GM21360 (cell line): ENCODE data around the gene ARHGAP4.

Experiments used
- ATAC-seq: cut with Tn5 transposase; IDR thresholded peaks from one replicate; pipeline ENCODE4 v1.9.1; 2021; ENCODE audit warnings: mild to moderate bottlenecking, moderate library complexity; ENCODE audit not compliant: unreplicated experiment

ARHGAP4 gene

GRCh38 chrX:153869473-153870287 lies 56.4 kb downstream of the ARHGAP4 start:
- ATAC-seq: no peak

- no peak for ATAC-seq
Measured at GRCh38 chrX:153868576-153869472, 57.2 kb downstream of the ARHGAP4 start.

- ATAC-seq: no peak
Measured at GRCh38 chrX:153867671-153868070, 58.4 kb downstream of the ARHGAP4 start.

GRCh38 chrX:153867139-153867538 lies 58.9 kb downstream of the ARHGAP4 start:
- ATAC-seq: no peak

GRCh38 chrX:153866302-153867019 lies 59.6 kb downstream of the ARHGAP4 start:
- no peak for ATAC-seq

GRCh38 chrX:153865685-153866084 lies 60.4 kb downstream of the ARHGAP4 start:
- ATAC-seq: no peak

- no peak for ATAC-seq
Measured at GRCh38 chrX:153865321-153865580, 60.8 kb downstream of the ARHGAP4 start.

GRCh38 chrX:153864561-153865320 lies 61.3 kb downstream of the ARHGAP4 start:
- ATAC-seq: no peak

GRCh38 chrX:153864101-153864500 lies 62.0 kb downstream of the ARHGAP4 start:
- no peak for ATAC-seq

GRCh38 chrX:153863251-153863991 lies 62.6 kb downstream of the ARHGAP4 start:
- no peak for ATAC-seq

GRCh38 chrX:153862369-153863250 lies 63.5 kb downstream of the ARHGAP4 start:
- no peak for ATAC-seq

- ATAC-seq: no peak
Measured at GRCh38 chrX:153861733-153862310, 64.2 kb downstream of the ARHGAP4 start.

- no peak for ATAC-seq
Measured at GRCh38 chrX:153861151-153861550, 64.9 kb downstream of the ARHGAP4 start.
